GM18508 (cell line): Measurements from ENCODE around the gene CFAP206.
"Not testable (repeated sequence)": the region's sequence is repeated elsewhere in the genome, so short reads cannot be mapped to it uniquely, and the experiment has no call there.

Experiments used
- ATAC-seq: cut with Tn5 transposase; IDR thresholded peaks from one replicate; pipeline ENCODE4 v1.9.1; 2021; ENCODE audit warnings: moderate number of reproducible peaks; ENCODE audit not compliant: insufficient read depth, unreplicated experiment

CFAP206 gene

GRCh38 chr6:87420360-87420759 is 12.6 kb downstream of the CFAP206 start:
- ATAC-seq = no peak

- no peak for ATAC-seq
These were observed 13.8 kb downstream of the CFAP206 start for GRCh38 chr6:87421576-87421975.

- ATAC-seq = no peak
These were observed 19.0 kb downstream of the CFAP206 start for GRCh38 chr6:87426789-87427188.

DNA sequence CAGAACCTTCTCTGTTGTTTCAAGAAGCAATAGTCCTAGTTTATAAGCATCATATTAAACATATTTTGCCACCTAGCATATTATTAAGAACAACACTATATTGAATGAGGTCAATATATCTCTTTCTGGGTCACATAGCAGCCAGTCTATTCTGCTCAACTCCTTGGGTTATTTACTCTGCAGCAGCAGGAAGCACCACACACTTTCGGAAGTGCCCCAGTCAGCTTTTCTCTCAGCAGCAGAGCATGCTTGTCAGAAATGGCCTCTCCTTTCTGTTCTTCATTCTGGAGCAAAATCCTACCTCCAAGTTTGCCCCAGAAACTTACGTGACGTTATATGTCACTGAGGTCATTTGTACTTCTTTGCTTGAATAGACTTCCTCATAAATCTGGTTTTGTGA is 22.7 kb downstream of the CFAP206 start:
- ATAC-seq = no peak

DNA sequence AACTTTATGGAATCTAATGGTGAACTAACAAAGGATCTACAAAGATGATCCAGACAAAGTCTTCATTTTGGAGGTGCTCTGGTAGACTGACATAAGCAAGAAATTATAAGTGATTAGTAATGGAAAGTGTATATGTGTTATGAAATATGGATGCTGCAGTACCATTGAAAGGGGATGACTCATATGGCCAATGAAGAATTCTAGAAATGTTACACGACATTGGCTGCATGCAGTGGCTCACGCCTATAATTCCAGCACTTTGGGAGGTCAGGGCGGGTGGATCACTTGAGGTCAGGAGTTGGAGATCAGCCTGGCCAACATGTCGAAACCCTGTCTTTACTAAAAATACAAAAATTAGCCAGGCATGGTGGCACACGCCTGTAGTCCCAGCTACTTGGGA is 23.5 kb downstream of the CFAP206 start:
- no peak for ATAC-seq

DNA sequence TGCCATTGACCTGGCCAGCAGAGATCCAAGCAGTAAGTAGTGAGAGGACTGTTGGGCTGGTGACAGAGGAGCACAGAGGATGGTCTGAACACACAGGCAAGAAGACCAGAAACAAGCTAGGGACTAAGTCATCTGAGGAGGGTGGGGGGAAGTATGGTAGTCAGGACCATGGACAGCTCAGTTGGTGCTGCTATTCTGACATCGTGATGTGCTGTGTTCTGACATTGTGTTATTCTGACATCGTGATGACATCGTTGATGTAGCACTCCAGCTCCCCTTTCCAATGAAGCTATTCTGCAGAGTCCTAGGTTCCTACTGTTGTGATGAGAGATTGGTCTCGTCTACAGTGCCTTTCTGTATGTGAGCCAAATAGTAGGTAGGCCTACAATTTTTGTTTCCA is 28.7 kb downstream of the CFAP206 start:
- no peak for ATAC-seq

DNA sequence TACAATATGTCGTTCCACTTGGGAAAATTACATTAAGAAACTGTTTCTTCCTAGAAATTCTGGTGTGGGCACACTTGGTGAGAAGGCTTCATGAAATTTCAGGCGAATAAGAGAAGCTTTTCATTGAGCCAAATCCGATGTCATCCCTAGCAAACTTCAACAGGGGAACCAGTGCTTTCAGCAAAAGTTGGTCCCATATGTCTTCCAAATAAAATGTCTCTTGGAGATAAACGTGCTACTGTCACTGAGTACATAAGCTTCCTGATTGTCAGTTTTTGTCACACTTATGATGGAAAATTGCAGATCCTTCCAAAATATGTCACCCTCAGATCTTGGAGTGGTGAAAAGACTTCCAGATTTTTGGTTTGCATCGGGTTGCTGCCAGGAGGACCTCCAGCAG is 33.9 kb downstream of the CFAP206 start:
- ATAC-seq = no peak

DNA sequence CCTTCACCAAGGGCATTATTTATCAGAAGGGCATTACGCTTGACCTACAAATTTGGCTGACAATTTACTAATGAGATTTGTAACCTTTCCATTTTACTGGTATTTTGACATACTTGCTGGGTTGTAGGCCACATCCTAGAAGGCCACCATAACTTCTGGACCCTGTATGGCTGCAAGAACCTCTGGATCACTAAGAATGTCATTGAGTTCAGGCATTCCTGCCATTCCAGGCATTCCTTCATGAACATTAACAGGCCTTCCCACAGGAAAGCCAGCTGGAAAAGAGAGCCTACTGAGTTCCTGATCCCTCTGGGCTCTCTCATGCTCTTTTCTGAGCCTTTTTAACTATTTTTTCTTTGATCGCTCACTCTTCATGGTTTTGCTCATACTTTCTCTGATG is 36.6 kb downstream of the CFAP206 start:
- no peak for ATAC-seq

DNA sequence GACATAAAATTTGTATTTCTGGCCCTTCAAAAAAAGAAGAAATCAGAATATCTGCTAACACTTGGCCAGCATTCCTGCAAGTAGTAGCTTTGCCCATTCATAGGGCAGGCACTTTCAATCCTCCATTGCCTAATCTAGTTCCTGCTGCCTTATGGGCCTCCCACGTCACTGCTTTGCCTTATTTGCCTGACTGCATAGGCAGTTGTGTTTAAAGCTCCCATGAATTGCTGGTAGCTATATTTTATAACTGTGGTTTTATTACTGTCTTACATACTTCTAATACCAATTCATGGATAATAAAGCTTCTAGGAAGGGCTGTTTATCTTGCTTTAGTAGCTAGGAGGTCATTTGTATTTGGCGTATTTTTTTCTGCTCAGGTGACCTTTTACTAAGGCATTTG is 57.3 kb downstream of the CFAP206 start:
- ATAC-seq = no peak

DNA sequence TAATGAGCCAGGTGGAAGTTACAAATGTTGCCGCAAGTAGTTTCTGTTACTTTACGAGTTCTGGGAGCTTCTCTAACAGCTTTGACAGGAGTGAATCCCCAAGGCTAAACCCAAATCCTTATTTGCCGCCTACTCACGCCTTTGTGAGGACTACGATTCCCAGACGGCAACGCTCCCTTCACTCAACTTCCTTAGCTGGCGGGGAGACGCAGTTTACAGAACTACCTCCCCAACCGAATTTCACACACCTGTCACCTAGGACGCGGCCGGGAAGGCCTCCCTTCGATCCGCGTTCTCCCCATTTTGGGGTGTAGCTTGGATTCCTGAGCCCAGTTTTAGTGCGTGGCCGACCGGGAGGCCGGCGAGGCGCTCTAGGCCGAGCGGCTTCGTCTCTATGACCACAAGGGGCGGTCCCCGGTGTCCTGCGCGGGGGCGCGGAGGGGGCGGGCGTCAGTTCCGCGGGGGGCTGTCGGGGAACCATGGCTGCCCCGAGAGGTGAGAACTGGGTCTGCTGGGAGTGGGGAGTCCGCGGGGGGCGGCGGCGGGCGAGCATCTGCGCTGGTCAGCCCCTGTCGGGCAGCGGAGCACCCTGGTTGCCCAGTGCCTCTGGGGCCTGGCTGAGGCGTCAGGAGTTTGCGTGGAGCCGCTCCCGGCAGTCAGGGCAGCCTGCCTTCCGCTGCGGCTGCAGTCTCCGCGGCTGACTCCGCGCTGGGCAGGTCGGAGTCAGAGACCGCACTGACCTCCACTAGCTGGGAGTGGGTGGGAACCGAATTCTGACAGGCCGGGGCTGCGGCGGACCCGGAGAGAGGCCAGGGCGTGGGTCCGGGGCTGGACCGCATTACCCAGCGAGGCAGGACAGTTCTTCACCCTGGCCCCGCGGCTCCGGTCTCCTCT is 65.0 kb downstream of the CFAP206 start, which contains the start of gene SLC35A1:
Gene SLC35A1, plus strand, starts transcription at position 450 of the 894 bp plus-strand sequence. Its CDS starts 30 bp downstream, at position 480.
- peak; percentile 66 for ATAC-seq

DNA sequence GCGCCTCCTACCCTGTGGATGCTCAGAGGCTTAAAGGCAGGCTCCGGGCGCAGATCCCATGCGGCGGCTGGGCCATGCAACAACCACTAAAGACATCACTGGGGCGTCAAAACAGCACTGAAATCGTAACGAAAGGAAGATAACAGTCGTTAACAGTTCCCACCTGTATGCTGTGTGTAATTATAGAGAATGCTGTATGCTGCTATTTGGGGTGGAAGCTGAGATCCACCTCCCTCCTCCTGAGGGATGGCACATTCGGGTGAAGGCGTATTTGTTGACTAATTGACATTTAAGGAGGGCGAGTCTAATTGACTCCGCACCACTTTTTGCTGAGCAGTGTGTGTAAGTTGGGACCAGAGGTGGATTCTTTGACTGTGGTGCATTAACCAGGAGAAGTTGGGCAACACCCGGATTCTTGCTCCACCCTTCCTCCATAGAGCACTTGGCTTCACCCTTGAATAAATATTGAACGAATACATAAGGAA is 65.7 kb downstream of the CFAP206 start:
- ATAC-seq = peak; percentile 48

- ATAC-seq = no peak
These were observed 74.2 kb downstream of the CFAP206 start for GRCh38 chr6:87481931-87482330.

DNA sequence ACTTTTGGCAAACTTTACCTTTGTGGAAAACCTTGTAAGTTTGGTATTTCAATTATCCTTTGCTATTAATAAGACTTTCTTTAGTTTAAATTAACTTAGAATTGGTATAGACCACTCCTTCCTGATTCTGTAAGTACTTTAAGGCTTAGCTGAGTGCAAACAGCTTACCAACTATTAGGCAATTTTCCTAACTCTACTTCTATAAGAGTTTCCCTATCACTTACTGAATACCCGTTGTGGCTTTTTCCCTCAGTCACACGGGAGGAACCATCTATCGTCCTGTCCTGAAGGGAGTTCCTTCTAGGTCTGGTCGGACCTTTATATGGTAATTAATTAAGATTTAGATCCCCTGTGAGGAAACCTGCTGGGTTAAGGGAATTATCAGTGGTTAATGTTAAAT is 74.6 kb downstream of the CFAP206 start:
- ATAC-seq = no peak

GRCh38 chr6:87483929-87484328 is 76.2 kb downstream of the CFAP206 start:
- no peak for ATAC-seq

GRCh38 chr6:87484491-87484890 is 76.7 kb downstream of the CFAP206 start:
- ATAC-seq = no peak

- no peak for ATAC-seq
These were observed 79.8 kb downstream of the CFAP206 start for GRCh38 chr6:87487555-87487954.

DNA sequence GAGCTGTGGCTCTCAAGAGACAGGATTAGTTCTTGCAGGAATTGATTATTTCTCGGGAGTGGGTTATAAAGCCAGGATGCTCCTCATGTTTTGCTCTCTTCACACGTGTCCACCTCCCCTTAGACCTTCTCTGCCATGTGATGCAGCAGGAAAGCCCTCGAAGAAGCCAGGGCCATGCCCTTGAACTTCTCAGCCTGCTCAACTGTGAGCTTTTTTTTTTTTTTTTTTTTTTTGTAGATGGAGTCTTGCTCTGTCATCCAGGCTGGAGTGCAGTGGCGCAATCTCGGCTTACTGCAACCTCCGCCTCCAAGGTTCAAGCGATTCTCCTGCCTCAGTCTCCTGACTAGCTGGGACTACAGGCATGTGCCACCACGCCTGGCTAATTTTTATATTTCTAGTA is 81.6 kb downstream of the CFAP206 start:
- not testable (repeated sequence) for ATAC-seq

DNA sequence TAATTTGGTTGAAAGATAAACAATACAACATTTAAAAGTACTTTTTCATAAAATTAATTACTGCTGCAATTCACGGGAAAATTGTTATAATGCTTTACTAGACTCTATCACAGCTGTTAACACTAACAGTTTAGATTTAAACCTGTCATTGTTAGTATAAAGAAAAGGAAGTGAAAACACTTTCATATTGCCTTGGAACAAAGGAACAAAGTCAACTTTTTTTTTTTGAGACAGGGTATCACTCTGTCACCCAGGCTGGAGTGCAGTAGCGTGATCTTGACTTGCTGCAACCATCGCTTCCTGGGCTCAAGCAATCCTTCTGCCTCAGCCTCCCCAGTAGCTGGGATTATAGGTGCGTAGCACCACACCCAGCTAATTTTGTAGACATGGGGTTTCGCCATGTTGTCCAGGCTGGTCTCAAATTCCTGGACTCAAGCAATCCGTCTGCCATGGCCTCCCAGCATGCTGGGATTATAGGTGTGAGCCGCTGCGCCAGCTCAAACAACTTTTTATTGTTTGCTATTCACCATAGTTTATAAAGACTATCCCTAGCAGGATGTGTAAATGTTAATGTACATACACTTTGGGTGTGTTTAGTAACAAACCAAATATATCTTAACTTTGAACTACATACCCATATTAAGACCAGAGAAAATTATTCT is 87.1 kb downstream of the CFAP206 start:
- ATAC-seq = peak; percentile 65

GRCh38 chr6:87498048-87498447 is 90.3 kb downstream of the CFAP206 start:
- ATAC-seq = no peak

DNA sequence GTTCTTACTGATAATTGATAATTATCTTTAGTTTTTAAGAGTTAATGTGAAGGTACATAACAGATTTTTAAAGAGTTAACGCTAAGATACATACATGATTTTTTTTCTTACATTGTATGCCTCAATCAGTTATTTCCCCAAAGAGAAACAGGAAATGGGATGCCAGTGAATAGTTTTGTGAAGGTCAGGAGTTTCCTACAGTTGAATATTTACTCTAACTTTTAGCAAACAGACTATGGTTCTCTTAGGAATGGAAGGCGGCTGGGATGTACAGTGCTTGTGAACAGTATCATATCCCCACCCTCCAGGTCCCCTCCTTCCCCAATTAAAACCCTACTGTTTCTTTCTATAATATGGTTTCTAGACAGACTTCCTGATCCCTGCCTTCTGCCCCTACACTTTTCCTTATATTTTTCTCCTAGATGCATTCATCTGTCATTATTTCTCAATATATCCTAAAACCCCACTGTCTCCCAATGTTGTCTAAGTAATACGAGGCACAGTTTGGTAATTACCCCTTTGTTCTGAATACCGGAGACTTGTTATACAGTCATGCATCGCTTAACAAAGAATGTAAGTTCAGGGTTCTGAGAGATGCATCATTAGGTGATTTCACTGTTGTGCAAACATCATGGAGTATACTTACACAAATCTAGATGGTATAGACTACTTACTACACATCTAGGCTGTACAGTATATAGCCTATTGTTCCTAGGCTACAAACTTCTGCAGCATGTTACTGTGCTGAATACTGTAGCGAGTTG is 94.2 kb downstream of the CFAP206 start:
- ATAC-seq = no peak

DNA sequence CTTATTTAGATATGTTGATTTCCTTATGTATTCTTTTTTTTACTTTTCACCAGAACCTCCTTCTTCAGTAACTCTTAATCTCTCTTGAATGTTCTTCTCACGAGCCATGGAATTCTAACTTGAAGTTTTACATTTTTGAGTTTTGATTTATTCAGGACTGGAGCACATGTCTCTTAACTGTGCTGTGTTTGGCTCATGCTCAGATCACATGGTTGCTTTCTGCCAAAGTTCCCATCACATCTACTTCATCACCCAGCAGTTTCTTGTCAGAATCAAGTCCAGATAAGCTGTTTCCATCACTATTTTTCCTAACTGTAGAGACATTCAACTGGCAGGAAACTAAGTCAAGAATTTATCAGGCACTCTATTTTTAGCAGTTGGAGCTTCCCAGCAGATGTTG is 96.7 kb downstream of the CFAP206 start:
- ATAC-seq = no peak
